ENCODE results near the gene CNGB1. TPM values are rescaled to one million over a fixed set of nuclear protein-coding genes. Genes with fewer than 3 reads are reported as not detected.

The CNGB1 gene
- polyA plus RNA-seq, 2 of the 4 experiments (the other 2 are of a cell fraction): 0.23 to 0.39 TPM

GRCh38 chr16:57994361-57994760 is 23.4 kb upstream of the CNGB1 start (continued):
- TF ChIP-seq PBX3 (IDR thresholded peaks at IDR 0.05): no peak
- TF ChIP-seq ESRRA (IDR thresholded peaks at IDR 0.05; ENCODE audit: borderline replicate concordance, low read length): no peak

GRCh38 chr16:57993897-57994296 is 23.0 kb upstream of the CNGB1 start:
- no peak overlapping the region for H3K4me2 ChIP-seq
- WGBS (ENCODE audit: missing lambda C conversion rate): 75% methylated on average over 5 of the region's 5 CpGs
- H3K27ac ChIP-seq: peak overlapping the region in 1 of 2 experiments; percentile 57; a peak in 3 of 6 replicates
- no peak overlapping the region for H3K4me3 ChIP-seq
- no peaks in the 10 kb centered on the region for H3K9me3 ChIP-seq
- DNase-seq (ENCODE audit: low read depth in 1 of 2, low spot score in 1 of 2): no peak
- CTCF ChIA-PET: interaction anchor here (0.7 to 12.6 kb wide), 8 partner anchors 22 to 418 kb away, joined by 3 to 160 read pairs (median 4); no protein-coding TSS in a partner anchor
- no peak for TF ChIP-seq HOXB5 (CRISPR knock-in tag; IDR thresholded peaks at IDR 0.05)
- no peak for TF ChIP-seq GATA3 (IDR thresholded peaks at IDR 0.05; ENCODE audit: borderline replicate concordance)
- TF ChIP-seq FOSB (CRISPR knock-in tag; IDR thresholded peaks at IDR 0.05): no peak
- TF ChIP-seq E2F6 (IDR thresholded peaks at IDR 0.05; ENCODE audit: borderline replicate concordance, low read depth): no peak
- TF ChIP-seq KDM5A (IDR thresholded peaks at IDR 0.05): no peak
- TF ChIP-seq RARB (CRISPR knock-in tag; IDR thresholded peaks at IDR 0.05): no peak
- no peak for TF ChIP-seq EHMT2 (IDR thresholded peaks at IDR 0.05; ENCODE audit: low read depth)
- peaks cover 35% of the 10 kb centered on the region for H3K4me1 ChIP-seq
- ATAC-seq: no peak
- POLR2A ChIA-PET: interaction anchor here (0.5 to 0.7 kb wide), 2 partner anchors 139 to 204 kb away, joined by 4 to 7 read pairs; no protein-coding TSS in a partner anchor
- FAIRE-seq: no peak

- TF ChIP-seq HOXB13 (CRISPR knock-in tag; IDR thresholded peaks at IDR 0.05; ENCODE audit: low read depth) (no peak), POLR2A (IDR thresholded peaks at IDR 0.05; ENCODE audit: low read length) (no peak), CHD2 (IDR thresholded peaks at IDR 0.05; ENCODE audit: low read length, partially characterized antibody) (no peak), FOXS1 (CRISPR knock-in tag; IDR thresholded peaks at IDR 0.05) (no peak), CHD4 (IDR thresholded peaks at IDR 0.05; ENCODE audit: borderline replicate concordance) (no peak), JUNB (IDR thresholded peaks at IDR 0.05) (no peak), JUN (IDR thresholded peaks at IDR 0.05) (no peak), MAFK (IDR thresholded peaks at IDR 0.05; ENCODE audit: partially characterized antibody) (no peak), RCOR1 (IDR thresholded peaks at IDR 0.05; ENCODE audit: low read depth, low read length) (no peak), MAZ (IDR thresholded peaks at IDR 0.05; ENCODE audit: borderline replicate concordance, low read depth, low read length) (no peak), ZNF302 (CRISPR knock-in tag; IDR thresholded peaks at IDR 0.05) (no peak), BCL3 (IDR thresholded peaks at IDR 0.05) (no peak), HEYL (CRISPR knock-in tag; IDR thresholded peaks at IDR 0.05) (no peak), E2F6 (IDR thresholded peaks at IDR 0.05; ENCODE audit: borderline replicate concordance, low read depth) (no peak), TFCP2L1 (CRISPR knock-in tag; IDR thresholded peaks at IDR 0.05) (no peak), FOSB (CRISPR knock-in tag; IDR thresholded peaks at IDR 0.05) (no peak)
- no peak for DNase-seq (ENCODE audit: low read depth in 1 of 2, low spot score in 1 of 2)
- Histone ChIP-seq H3K4me1 (peaks cover 35% of the 10 kb centered on the region), H3K4me3 (no peak overlapping the region), H3K9me3 (no peaks in the 10 kb centered on the region), H3K27ac (peak overlapping the region in 1 of 2 experiments; percentile 57; a peak in 3 of 6 replicates), H3K4me2 (no peak overlapping the region)
- no peak for ATAC-seq
- ChIA-PET POLR2A (no interaction called here), CTCF (interaction anchor here (1.2 to 12.6 kb wide), 8 partner anchors 13 to 418 kb away, joined by 3 to 160 read pairs (median 4); no protein-coding TSS in a partner anchor)
- FAIRE-seq: no peak
- WGBS (ENCODE audit: missing lambda C conversion rate): 84% methylated on average over 8 of the region's 8 CpGs
These were observed 22.5 kb upstream of the CNGB1 start for GRCh38 chr16:57993438-57993837.
